Measurements from ENCODE around the gene SLC37A3.
A peak's percentile ranks its signal among the peaks of the same experiment; 100 is the strongest.
"Not testable (repeated sequence)": the region's sequence is repeated elsewhere in the genome, so short reads cannot be mapped to it uniquely, and the experiment has no call there.

SLC37A3 gene

DNA sequence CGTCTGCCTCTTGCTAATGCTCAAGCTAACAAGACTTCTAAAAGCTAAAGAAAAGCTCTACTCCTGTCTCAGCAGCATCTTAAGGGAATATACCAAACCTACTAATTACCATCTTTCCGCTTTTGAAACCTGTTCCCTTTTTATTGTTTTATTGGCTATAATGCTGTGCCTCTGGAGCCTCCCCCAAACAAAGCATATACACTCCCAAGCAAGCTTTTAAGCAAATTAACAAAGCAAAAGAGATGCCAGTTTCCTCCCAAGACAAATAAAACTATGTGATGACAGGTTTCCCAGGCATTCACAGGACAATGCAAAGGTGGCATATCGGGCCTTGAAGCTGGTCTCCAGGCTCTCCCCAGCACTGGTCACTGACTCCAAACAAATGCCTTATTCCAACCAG, 52.9 kb downstream of the SLC37A3 start:
- DNase-seq: no peak

DNA sequence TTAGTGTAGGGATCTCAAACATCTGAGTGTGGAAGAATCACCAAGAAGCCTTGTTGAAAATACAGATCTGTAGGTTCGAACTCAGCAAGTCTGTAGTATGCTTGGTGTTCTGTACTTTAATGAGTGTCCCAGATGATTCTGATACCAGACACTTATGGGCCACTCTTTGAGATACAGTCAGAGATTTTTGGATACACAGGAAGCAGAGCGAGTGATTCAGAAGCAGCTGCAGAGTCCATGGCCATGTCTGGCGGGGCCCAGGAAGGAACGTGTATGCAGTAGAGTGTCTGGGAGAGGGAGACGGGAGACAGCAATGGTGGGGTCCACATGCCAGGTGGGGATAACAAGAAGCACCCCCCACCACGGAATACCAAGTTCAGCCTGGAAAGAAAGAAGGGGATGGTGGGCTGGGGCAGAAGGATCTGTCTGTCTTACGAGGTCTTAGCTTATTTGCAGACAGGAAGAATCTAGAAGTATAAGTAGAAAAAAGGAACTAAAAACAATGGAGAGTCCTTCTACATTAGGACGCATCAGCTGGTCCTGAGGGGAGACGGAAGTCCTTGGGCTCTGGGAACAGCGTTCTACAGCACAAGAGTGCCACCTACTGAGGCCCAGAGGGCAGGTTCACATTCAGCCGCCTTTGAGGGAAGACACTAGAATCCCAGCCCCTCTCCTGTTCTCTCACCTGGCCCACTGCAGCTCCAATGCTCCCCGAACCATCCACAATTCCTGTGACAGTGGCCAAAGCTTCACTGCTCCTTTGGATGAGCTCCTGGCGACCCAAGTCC, 55.4 kb downstream of the SLC37A3 start:
- DNase-seq: peak in 1 of 2 experiments; percentile 7

DNA sequence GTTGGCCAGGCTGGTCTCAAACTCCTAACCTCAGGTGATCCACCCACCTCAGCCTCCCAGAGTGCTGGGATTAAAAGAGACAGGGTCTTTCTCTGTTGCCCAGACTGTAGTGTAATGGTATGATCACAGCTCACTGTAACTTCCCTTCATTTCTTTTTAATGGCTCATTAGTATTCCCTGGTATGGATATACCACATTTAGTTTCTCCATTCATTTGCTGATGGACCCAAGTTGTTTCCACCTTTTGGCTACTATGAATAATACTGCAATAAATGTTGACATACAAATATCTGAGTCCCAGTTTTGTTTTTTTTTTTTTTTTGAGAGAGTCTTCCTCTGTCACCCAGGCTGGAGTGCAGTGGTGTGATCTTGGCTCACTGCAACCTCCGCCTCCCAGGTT, 59.4 kb downstream of the SLC37A3 start:
- not testable (repeated sequence) for DNase-seq

DNA sequence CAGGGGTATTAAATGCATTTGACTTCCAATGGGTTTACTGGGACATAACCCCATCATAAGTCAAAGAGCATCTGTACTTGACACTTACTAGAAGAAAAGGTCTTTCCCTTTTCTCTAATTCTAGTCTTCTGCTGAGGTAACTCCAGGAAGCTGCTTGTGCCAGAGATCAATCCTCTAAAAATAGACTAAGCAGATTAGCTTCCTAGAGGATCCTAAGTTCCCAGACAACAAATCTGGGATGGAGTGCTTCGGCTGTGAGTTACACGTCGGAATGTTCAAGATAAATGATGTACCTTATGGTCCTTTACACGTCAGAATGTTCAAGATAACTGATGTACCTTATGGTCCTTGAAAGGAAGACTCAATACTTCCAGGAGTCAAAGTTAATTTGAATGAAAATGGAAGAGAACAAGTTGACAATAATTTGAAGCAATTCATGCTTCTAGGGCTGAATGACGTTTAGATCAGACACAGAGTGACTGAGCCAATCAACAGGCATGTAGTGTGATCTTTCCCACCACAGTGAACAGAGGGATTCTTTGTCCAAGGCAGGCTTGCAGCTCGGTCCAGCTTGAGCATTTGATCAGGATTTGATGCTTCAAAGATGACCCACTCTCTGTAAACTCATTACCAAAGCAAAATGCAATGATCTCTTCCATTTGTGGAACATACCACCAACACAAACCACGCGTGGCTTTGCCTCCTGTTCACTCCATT, 63.8 kb downstream of the SLC37A3 start:
- no peak for DNase-seq

DNA sequence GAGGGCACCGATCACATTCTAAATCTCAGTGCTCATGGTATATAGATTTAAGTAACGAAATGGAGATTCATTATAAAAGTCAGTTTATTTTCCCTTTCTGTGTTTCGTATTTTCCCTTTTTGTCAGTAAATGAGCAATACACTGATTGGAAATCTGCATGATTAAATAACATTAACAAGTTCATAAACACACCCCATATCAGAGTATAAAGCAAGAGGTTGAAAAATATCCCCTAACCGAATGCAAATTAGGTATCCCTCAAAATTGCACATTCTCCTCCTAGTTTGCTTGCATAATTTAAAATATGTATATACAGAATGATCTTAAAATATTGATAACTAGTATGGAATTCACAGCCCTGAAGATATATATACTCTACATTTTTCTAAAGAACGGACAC, 64.6 kb downstream of the SLC37A3 start:
- DNase-seq: no peak

DNA sequence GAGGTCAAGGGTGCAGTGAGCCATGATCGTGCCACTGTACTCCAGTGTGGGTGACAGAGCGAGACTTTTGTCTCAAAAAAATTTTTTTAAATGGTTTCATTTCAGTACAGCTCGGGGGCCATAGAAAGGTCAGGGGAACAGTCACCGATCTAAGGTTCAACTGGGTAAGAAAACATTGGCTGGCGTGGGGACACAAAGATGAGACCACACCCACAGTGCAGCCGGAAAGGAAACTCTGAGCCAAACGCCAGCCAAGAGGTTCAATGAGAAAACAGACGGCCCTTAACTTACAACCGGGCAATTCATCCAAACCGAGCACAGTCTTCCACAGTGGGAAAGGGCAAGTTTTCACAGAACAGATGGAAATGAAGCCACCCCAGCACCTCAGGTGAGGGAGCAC, 65.1 kb downstream of the SLC37A3 start:
- no peak for DNase-seq

DNA sequence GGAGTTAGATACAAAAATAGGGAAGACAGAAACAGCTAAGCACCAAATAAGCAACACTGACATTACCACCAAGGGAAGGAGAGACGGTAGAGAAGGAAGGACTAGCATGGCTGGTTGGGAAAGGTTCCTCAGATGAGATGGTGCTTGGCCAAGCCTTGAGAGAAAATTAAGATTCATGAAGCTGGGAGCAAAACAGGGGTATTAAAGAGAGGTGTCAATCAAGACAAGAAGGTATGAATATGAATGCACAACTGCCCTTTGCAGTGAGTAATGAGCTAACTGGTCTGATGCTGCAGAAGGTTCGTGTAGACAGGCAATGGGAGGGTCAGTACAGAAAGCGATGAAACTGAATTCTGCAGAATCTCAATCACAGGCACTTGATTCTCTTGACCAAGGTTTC, 67.7 kb downstream of the SLC37A3 start:
- no peak for DNase-seq

DNA sequence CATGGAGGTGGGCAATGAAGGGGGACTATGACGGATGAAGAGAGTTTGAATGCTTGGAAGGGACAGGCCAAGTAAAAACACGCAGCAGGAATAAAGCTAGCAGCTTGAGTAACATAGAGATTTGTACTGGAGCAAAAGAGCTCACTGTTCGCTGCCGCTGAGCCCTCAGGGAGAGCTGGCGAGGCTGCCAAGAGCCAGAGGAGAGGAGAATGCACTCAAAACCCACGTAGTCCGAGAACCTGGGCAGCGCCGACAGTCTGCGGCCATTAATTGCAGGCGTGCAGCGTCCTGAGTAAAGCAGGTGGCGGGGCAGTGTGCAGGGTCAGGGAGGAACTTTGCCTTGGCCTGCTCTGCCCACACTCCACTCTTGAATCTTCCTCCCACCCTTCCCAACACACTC, 68.2 kb downstream of the SLC37A3 start:
- DNase-seq: no peak

DNA sequence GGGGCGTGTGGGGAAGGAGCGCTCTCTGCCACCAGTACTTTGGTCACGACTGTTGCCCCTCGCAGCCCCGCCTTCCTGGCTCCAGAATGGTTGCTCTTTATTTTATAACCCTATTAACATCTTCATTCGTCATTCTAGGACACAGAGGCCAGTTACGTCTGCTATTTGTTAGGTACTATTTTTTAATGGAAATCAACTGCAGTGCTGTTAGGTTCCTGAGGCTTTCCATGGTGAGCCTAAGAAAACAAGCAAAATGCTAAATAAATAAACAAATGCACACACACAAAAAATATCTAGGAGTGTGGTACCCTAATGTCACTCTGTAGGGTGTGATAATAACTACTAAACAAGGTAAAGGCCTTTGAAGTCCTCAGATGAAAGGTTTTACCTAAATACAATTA, 71.1 kb downstream of the SLC37A3 start:
- DNase-seq: no peak

DNA sequence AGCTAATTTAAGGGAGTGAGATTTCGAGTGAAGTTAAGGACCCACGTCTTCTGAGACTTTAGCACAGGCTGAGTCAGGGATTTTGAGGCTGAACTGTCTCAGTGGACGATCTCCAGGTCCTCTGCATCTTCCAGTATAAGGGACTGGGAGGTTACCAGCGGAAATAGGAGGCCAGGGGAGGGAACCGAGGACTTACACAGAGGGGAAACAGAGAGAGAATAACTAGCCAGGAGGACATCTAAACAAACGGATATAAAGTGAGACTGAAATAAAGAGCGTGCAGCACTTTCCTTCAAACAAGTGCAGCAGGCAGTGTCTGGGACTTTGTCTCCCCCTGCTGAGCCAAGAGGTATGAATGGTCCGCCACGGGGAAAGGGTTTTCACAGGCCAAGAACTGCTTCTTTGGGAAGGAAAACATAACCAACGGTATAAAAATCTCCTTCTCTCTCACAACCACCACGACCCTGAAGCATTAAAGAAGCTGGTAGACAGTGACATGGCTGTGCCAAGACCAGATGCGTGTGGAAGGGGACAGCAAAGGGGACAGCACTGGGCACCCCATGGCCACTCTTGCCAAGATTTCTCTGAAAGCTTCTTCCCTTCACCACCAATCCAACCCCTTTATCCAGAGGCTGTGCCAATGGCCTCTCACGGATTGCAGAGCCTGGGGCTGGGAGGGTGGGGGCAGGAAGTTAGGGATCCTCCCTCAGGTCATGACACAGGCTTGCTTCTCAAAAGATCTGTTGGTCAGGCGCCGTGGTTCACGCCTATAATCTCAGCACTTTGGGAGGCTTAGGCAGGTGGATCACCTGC, 72.0 kb downstream of the SLC37A3 start:
- DNase-seq: peak; percentile 16 to 19

DNA sequence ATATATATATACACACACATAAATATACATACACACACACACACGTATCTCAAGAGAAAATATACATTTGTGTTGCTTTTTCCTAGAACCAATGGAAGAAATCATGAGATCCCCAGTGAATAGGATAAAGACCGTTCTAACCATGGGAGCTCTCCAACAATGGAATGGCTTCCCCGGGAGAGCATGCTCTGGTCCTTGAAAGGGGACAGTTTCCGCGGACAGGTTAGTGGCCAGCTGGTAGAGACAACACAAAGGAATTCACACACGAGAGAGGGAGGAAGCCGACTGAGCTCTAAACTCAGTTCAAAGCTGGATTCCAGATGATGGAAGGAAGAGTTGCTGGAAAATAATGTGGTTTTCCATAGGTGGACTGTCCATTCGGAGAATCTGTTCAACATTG, 72.7 kb downstream of the SLC37A3 start:
- no peak for DNase-seq

DNA sequence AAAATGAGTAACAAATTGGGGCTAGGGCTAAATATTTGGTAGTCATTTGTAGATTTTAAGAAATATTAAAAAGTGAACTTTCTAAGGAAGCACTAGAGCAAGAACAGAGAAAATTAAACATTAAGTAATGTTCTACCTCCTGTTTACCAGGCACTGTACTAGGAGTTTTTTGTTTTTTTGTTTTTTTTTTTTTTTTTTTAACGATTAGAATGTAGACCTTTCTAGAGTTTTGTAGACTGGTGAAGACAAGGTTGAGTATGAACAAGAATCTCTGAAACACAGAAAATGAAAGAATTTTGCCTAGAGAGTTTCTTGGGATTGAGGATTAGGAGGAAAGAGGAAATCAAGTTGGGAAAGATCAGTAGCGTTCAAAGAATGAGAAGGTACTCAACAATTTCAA, 73.6 kb downstream of the SLC37A3 start:
- DNase-seq: no peak

DNA sequence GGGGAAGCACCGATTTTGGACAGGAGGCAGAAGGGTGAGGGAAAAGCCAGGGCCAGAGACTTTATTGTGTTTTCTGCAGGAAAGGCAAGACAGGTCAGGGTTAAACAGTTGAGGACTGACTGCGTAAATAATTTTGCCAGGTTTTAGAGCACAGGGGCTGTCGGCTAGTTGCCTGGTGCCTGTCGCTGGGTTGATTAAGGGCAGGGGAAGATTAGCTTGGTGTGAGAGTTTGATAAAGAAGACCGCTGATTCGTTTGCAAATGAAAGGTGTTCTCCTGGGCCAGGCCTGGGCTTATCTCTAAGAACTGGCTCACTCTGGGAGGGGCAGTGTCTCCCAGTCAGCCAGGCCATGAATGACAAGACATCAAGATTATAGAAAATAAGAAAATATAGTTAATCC, 75.6 kb downstream of the SLC37A3 start:
- no peak for DNase-seq

DNA sequence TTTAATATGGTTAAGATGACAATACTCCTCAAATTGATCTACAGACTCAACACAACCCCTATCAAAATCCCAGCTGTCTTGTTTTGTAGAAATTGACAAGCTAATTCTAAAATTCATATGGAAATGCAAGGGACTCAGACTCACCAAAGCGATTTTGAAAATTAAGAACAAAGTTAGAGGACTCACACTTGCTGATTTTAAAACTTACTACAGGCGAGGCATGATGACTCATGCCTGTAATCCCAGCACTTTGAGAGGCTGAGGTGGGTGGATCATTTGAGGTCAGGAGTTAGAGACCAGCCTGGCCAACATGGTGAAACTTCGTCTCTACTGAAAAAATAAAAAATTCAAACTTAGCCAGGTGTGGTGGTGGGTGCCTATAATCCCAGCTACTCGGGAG, 78.3 kb downstream of the SLC37A3 start:
- not testable (repeated sequence) for DNase-seq

DNA sequence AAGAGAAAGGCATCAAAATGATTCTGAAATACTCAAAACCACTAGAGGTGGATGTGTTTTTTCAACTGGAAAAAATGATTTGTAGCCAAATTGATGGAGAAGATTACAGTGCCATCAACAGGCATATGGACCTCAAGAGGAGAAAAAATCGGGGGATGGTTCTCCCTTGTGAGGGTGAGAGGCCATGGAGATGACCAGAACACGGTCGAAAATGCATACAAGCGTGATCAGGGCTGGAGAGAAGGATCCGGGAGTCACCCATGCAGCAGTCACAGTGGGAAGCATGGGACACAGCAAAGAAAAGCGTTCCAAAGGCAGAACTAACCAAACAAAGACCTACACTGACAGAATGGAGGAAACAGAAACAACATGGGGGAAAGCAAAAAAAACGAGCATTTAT, 80.3 kb downstream of the SLC37A3 start:
- no peak for DNase-seq

DNA sequence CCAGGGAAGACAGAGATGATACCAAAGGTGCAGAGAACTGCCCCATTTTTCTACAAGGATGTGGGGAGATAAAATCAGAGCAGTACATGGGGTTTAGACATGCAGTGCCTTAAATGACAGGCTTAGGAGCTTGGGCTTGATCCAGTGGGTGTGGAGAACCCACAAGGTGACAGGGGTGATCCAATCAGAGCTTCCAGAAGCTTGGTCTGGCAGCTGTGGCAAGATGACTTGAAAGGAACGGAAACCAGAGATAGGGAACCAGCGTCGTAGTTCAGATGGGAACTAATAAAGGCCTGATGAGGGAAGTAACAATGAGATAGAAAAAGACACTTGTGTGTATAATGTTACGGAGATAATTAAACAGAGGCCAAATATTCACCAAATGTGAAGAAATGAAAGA, 80.7 kb downstream of the SLC37A3 start:
- DNase-seq: no peak

DNA sequence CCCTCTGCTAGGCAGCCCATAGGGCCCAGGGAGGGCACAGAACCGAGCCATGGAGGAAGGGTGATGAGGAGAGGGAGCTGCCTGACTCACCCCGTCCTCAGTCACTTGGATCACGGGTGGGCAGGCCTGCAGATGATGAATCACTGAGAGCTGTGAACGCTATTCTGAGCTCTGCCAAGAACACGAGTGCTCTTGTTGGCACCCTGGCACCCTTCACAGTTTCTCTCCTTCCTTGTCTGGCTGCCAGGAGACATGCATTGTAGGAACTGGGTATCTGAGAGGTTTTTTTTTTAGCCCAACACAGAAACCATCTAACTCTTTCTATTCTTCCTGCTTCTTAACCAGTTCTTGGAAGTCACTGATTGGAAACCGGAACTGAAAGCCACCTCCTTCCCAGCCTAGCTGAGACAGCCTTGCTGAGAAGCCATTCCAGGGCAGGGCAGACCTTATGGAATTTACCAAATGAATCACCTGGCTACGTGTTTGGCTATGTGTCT, 82.1 kb downstream of the SLC37A3 start:
- no peak for DNase-seq

DNA sequence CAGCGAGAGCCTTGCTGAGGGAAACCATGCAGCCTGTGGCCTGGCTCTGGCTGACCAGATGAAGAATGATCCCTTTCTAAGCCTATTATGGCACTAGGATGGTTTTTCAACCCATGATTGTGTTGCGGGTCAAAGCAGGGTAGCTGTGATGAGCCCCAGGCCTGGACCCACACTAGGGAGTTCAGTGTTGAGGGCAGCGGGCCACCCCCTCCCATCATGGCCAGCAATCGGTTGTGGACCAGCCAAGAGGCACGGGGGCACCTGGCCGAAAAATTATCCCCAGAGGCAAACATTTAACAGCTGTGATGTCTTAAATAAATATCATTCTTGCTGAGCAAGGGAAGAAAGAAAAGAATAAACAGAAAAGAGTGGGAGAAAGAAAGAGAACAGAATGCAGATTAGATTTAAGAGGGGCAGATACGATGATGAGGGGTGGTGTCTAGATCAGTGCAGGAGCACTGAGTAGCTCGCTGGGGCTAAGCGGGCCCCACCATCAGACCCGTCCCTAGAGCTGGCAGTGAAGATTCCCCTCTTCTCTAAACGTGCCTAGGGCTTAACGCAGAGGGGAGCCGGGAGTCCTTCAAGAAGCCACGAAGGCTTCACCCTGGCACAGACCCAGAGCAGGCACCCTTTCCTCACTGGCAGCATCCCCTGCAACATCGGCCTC, 82.7 kb downstream of the SLC37A3 start:
- no peak for DNase-seq

DNA sequence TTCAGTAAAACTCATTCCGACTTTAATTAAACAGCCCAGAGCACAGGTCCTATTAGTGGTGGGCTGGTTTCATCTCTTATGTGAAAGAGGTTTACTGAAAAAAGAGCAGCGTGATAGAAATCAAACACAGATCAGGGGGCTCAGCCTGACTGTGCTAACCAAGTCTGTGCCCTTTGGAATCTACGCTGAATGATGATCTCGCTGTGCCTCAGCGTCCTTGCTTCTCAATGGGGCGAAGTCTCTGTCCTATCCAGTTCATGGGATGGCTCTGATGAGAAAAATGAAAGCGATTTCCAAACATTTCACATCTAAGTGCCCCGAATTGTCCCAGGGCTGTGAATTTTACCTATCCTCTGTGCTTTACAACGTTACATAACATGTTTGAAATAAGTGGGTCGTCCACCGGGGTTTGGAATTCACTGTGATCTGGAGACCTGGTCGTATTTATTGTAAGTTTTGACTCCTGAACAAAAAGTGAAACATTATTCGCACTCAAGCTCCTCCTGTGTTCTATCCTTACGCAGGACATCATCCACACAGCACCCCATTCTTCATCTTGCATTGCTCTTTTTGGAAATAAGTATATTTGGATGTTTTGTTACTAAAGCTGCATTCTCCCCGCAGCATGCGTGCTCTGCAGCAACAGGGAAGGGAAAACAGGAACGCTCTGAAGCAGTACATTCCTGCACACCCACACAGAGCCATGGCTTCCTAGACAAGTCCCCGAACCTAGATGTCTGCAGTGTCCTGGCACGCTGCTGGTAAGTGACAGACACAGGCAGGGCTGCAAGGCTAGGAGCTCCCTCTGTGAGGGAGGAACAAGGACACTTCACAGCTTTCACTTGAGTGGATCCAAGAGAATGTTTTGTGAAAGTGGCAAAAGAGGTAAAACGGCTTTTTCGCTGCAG, 83.5 kb downstream of the SLC37A3 start:
- no peak for DNase-seq

DNA sequence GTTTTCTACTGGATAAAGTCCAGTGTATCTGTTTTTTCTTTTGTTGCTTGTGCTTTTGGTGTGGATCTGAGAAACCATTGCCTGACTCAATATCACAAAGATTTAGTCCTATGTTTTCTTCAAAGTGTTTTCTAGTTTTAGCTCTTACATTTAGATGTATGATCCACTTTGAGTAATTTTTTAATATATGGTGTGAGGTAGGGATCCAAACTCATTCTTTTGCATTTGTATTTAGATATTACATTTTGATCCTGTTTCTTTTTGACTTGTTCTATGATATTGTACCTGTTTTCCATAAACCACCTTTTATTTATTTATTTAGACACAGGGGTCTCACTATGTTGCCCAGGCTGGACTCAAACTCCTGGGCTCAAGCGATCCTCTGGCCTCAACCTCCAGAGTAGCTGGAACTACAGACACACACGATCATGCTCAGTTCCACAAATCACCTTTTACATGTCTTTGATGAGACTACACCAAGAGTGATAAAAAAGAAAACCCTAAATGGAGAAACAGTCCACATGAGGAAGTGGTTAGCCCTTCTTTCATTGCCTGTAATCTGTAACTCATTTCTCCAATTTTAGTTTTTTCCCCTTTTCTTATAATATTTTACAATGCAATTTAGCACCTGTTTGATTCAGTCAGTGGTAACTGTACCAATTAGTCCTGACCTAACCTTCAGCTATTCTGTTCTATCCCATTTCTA, 86.0 kb downstream of the SLC37A3 start:
- no peak for DNase-seq

DNA sequence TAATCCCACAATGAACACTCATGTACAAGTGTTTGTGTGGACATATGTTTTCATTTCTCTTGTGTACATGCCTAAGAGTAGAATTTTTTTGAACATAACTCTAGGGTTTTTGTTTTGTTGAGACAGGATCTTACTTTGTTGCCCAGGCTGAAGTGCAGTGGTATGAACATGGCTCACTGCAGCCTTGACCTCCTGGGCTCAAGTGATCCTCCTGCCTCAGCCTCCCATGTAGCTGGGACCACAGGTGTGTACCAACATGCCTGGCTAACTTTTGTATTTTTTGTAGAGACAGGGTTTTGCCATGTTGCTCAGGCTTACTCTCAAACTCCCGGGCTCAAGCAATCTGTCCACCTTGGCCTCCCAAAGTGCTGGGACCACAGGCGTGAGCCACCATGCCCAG, 87.2 kb downstream of the SLC37A3 start:
- not testable (repeated sequence) for DNase-seq

Data from AML-193 (cell line).